ENCODE measurements around the gene SHQ1.
"Not testable (repeated sequence)": the region's sequence is repeated elsewhere in the genome, so short reads cannot be mapped to it uniquely, and the experiment has no call there.

SHQ1 gene

DNA sequence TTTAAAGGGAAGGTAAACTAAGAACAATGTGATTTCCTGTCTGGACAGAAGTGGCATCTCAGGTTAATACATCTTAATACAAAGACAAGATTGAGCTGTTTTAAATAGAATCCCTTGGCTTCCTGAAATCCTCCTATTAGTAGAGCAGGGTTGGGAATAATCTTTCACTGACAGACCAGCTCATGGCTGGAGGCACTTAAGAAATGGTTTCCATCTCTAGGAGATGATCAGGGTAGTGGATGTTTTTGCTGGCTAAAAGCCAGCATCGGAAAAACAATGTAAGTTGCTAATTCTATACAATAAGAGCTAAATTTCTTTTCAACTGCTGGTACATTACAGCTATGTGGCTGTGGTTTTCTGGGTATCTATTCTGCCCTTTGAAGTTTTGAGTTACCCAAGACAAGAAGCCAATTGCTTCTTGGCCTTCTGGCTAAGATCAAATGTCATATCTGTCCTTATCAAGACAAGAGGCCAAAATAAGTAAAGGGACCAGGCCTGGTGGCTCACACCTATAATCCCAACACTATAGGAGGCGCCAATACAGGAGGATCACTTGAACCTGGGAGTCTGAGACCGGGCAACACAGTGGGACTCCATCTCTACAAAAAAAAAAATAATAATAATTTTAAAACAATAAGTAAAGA, 49.6 kb downstream of the SHQ1 start:
- DNase-seq: no peak

DNA sequence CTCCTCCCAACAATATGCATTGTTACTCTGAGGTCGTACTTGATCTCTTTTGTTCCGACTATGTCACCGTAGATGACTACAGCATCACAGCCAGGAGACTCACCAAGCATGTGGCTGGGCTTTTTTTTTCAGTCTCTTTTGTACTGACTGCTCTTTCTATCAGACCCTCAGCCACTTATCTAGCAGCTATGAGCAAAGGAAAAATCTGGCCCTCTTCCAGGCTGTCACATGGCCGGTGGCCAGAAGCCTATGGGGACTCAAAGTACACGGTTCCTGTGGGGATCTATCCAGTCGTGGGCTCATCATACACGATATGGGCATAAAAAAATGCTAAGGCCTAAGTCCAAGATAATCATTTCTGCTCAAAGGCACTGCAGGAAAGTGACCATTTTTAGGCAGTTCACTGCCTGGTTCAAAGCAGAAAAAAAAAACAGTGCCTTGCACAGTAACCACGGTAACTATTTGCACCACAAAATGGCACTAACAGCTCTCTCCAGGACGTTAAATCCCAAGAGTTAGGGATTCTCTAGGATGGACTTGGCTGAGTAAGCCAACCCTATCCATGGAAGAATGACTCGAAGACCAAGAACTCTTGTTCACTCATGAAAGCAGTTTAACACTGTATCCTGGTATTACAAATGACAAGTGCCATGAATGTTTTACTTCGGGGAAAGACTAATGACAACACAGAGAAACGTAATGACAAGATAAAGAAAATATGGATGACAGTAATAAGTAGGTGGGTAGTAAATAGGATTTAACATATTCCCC, 50.3 kb downstream of the SHQ1 start:
- no peak for DNase-seq

DNA sequence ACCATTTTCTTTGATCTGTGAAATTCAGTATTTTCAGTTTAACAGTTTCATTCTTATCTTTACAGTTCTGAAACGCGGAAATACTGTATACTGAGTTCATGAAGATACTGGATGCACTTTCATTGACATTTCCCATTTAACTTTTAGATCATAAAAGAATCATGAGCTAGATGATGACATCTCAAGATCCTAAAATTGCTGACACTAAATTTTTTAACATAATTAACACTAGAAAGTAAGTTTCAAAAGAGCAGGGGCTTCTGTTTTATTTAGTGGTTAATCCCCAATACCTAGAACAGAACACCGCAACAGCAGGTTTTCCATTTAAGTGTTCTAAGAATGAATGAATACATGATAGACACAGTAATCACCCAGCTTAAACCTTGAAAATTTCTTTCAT, 54.2 kb downstream of the SHQ1 start:
- no peak for DNase-seq

DNA sequence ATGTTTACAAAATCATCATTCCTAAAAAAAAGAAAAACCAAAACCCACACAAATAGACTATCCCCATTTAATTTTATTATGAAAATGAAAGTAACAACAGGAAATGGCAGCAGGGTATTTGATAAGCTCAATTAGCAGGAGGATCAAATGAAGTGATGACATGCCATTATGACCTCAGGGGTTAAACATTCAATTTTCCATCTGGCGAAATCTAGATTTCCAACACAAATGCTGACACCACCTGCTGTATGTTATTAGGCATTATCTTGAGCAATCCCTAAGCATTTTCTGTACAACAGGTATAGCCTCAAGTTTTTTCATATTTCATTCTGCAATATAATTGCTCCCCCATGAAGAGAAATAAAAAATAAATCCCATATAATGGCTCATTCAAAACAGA, 57.1 kb downstream of the SHQ1 start:
- no peak for DNase-seq

GRCh38 chr3:72789786-72790185, 58.5 kb downstream of the SHQ1 start:
- no peak for DNase-seq

GRCh38 chr3:72788232-72788631, 60.0 kb downstream of the SHQ1 start:
- DNase-seq: not testable (repeated sequence)

DNA sequence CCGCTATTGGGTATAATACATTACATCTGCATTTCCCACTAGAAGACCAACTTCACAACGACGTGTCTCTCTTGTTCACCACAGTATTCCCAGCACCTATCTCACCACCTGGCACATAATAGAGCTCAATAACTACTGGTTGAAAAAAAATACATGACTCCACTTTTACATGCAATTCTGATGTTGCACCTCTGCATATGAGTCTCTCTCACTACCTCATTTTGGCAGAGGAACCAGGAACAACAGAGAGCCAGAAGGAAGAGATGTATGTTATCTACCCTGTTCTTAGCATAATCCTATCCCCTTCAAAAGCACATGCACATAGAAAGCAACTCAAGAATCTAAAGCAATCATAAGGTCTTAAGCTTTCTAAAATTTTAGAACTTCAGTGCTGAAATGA, 61.6 kb downstream of the SHQ1 start:
- no peak for DNase-seq

DNA sequence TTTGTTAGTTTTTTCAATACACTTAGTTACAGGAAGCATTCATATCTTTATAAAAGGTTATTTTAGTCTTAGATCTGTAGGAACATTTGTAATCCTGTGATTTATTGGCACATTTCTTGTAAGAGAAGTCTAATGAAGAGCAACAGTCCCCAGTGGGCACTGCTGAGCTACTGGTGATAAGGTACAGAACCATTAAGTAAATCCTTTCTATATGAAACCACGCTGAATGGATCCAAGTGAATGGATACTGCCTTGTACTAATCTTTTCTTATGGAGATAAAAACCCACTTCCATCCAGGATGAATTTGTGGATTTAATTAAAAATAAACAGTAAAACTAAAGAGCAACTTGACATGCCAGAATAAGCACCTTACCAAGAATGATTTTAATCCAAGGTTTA, 64.0 kb downstream of the SHQ1 start:
- no peak for DNase-seq

GRCh38 chr3:72782521-72782920, 65.7 kb downstream of the SHQ1 start:
- no peak for DNase-seq

DNA sequence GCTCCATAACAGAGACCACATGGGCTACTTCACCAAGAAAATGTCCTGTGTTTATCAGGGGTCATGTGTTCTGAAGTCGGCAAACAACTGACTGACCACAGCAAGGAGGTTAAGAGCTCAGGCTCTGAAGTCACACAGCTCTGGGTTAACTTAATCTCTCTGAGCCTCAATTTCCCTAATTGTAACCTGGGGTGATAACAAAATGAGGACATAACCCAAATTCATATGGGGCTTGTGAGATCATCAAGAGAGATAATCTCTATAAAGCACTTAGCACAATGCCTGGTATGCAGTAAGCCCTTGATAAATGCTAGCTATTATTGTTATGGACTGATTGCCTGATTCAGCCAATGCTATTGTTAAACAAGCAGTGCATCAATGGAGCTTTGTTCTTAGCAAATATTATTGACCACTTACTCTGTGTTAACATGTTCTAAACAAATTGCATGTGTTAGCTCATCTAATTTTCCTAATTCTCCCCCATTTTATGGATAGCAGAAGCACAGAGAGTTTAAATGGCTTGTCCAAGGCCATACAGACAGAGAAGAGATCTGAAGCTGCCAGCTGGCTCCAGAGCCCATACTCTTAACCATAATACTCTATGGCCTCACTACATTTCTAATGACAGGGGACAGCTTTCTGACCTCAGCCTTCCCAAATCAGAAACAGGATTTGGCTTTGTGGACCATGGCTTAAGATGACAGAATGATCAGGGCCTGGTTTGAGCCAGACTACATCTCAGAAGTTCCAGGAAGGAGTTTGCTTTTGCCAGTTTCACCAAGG, 78.3 kb downstream of the SHQ1 start:
- no peak for DNase-seq

- DNase-seq: no peak
Measured at GRCh38 chr3:72768936-72769335, 79.3 kb downstream of the SHQ1 start.

- DNase-seq: no peak
Measured at GRCh38 chr3:72768481-72768880, 79.8 kb downstream of the SHQ1 start.

GRCh38 chr3:72768006-72768441, 80.2 kb downstream of the SHQ1 start:
- no peak for DNase-seq

DNA sequence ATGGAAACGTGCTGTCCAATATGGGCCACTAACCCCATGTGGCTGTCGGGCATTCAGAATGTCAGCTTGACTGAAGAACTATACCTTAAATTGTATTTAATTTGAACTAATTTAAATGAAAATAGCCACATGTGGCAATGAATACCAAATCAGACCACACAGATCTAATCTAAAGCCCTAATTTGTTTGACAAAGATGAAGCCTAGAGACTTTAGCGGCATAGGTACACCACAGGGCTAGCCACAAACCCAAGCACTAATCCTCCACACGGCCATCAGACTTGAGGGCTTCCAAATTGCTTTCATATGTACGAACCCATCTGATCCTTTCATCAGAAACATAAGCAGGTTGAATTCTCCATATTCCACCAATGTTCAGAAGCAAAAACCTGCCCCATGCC, 81.4 kb downstream of the SHQ1 start:
- DNase-seq: no peak

- no peak for DNase-seq
Measured at GRCh38 chr3:72763751-72764440, 84.3 kb downstream of the SHQ1 start.

DNA sequence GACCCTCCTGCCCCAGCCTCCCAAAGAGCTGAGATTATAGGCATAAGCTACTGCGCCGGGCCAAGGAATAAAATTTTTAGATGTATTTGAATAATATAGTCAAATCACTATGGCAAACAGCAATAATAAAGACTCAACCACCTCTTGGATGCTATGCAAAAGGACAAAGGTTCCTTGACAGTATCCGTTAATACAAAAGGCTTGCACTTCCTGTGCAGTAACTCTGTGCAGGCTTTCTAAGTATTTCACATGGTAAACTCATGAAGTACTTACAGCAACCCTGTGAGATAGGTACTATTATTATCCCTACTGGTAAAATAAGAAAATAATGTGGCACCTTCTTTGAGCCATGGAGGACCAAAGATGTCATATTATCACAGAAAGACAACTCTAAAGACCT, 86.8 kb downstream of the SHQ1 start:
- no peak for DNase-seq

DNA sequence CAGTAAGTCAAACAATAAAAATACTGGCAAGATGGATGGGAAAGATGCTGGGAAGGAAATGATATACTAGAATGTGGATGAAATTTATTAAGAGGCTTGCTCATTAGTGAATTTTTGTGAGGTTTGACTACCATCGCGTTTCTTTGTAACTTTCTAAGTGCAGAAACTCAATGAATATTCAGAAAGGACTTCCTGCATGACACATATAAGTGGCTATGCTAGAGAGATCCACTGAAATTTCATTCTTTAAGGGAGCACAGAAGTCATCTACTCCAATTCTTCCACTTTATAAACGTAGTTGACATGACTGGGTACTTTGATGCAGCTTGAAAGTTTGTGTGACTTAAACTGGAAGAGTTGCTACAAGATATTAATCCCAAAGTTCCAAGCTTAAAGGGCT, 88.0 kb downstream of the SHQ1 start:
- no peak for DNase-seq

DNA sequence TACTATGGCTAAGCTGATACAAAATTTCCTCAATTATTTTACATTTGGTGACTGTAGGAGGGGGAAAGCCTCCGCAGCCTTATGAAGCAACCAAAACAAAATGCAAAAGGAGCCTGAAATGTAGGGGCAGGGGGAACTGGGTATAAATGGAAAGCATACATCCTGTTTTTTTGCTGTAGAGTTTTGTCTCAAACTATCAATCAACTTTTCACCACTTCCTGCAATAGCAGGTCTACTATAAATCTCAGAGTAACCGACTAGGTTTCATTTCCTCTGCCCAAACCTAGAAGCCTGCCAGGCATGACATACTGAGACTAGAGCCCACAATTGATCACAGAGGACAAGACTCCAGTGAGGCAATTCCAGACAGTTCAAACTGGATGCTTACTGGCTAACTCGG, 91.3 kb downstream of the SHQ1 start:
- DNase-seq: peak; percentile 64

- no peak for DNase-seq
Measured at GRCh38 chr3:72754582-72754981, 93.7 kb downstream of the SHQ1 start.

- DNase-seq: no peak
Measured at GRCh38 chr3:72753495-72753894, 94.8 kb downstream of the SHQ1 start.

GRCh38 chr3:72750405-72750965, 97.8 kb downstream of the SHQ1 start:
- no peak for DNase-seq

DNA sequence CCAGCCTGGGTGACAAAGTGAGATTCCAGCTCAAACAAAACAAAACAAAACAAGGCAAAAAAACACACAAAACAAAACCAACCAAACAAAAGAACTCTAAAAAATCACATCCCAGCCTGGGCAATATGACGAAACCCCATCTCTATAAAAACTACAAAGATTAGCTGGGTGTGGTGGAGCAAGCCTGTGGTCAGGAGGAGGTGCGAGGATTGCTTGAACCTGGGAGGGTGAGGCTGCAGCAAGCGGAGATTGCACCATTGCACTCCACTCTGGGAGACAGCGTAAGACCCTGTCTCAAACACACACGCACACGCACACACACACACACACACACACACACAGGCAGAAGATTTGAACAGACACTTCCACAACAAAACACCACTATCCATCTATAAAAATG, 99.6 kb downstream of the SHQ1 start:
- DNase-seq: peak; percentile 10

All from CD4-positive, alpha-beta T cell treated with Interleukin-6 for 4 hours (primary cell).